GM23338 (cell line): ENCODE data around the gene PPIP5K1. TPM values are rescaled to one million over a fixed set of nuclear protein-coding genes. Genes with fewer than 3 reads are reported as not detected.
A peak's percentile ranks its signal among the peaks of the same experiment; 100 is the strongest.

ENCODE experiments used
- ATAC-seq: fragments of 200-7000 bp; cut with Tn5 transposase; 3 replicates; pipeline ENCODE4 v1.9.1; 2020
- DNase-seq: peaks from one replicate; pipeline ENCODE4 v3.0.0-alpha.2; 2015; ENCODE audit warnings: low spot score
- H2AFZ ChIP-seq: fragments of 200-600 bp; sonication (generic); 2 replicates; pipeline ENCODE4 v1.8.0; 2016; ENCODE audit warnings: antibody characterized with exemption, mild to moderate bottlenecking, moderate library complexity
- H3F3A ChIP-seq: fragments of 200-600 bp; sonication (generic); replicated peaks from 2 replicates; pipeline ENCODE4 v1.8.0; 2017; ENCODE audit warnings: antibody characterized with exemption, mixed run types, low read depth
- H3K27ac ChIP-seq: fragments of 200-600 bp; sonication (generic); 2 replicates; pipeline ENCODE4 v1.6.1; 2016; ENCODE audit warnings: low read depth
- H3K27me3 ChIP-seq: fragments of 200-600 bp; sonication (generic); 2 replicates; pipeline ENCODE4 v1.8.0; 2016; ENCODE audit warnings: mild to moderate bottlenecking, mixed run types, moderate library complexity; ENCODE audit not compliant: insufficient read depth
- H3K36me3 ChIP-seq: fragments of 200-600 bp; sonication (generic); 2 replicates; pipeline ENCODE4 v1.8.0; 2016; ENCODE audit warnings: mild to moderate bottlenecking; ENCODE audit not compliant: insufficient read depth
- H3K4me1 ChIP-seq: fragments of 200-600 bp; sonication (generic); 2 replicates; pipeline ENCODE4 v1.8.0; 2016; ENCODE audit warnings: mild to moderate bottlenecking, moderate library complexity; ENCODE audit not compliant: insufficient read depth
- H3K4me2 ChIP-seq: fragments of 200-600 bp; sonication (generic); 2 replicates; pipeline ENCODE4 v1.7.1; 2017; ENCODE audit warnings: mixed run types
- H3K4me3 ChIP-seq: fragments of 200-600 bp; sonication (generic); 2 replicates; pipeline ENCODE4 v1.6.1; 2016; ENCODE audit warnings: mixed run types
- H3K79me2 ChIP-seq: fragments of 200-600 bp; sonication (generic); replicated peaks from 2 replicates; pipeline ENCODE4 v1.8.0; 2017; ENCODE audit warnings: mild to moderate bottlenecking; ENCODE audit not compliant: insufficient read depth
- H3K9me2 ChIP-seq: fragments of 200-600 bp; sonication (generic); 2 replicates; pipeline ENCODE4 v1.8.0; 2017; ENCODE audit not compliant: insufficient read depth
- H4K20me1 ChIP-seq: fragments of 200-600 bp; sonication (generic); replicated peaks from 2 replicates; pipeline ENCODE4 v1.8.0; 2017; ENCODE audit warnings: mild to moderate bottlenecking; ENCODE audit not compliant: insufficient read depth
- H3K27ac Mint-ChIP-seq: 2 replicates; pipeline ENCODE4 v1.8.0; 2020; ENCODE audit warnings: inconsistent platforms, mild to moderate bottlenecking, moderate library complexity, mixed read lengths
- H3K27me3 Mint-ChIP-seq: 3 replicates; pipeline ENCODE4 v1.8.0; 2022; ENCODE audit warnings: low read depth, mild to moderate bottlenecking, moderate library complexity, mixed read lengths, inconsistent platforms; ENCODE audit not compliant: insufficient read depth, poor library complexity
- H3K36me3 Mint-ChIP-seq: 3 replicates; pipeline ENCODE4 v1.8.0; 2021; ENCODE audit warnings: low read depth, mild to moderate bottlenecking, inconsistent platforms, moderate library complexity, mixed read lengths
- H3K4me1 Mint-ChIP-seq: 3 replicates; pipeline ENCODE4 v1.8.0; 2020; ENCODE audit warnings: mild to moderate bottlenecking, inconsistent platforms, mixed read lengths
- H3K4me3 Mint-ChIP-seq: 3 replicates; pipeline ENCODE4 v1.8.0; 2021; ENCODE audit warnings: moderate library complexity, mild to moderate bottlenecking, inconsistent platforms, mixed read lengths
- H3K9me3 Mint-ChIP-seq: 3 replicates; pipeline ENCODE4 v1.8.0; 2020; ENCODE audit warnings: moderate library complexity, mild to moderate bottlenecking, inconsistent platforms, mixed read lengths
- CREB1 ChIP-seq: fragments of 250-450 bp; sonication (Bioruptor Pico); IDR thresholded peaks from 2 replicates; pipeline ENCODE4 v1.5.0; 2020; ENCODE audit warnings: low read depth, mild to moderate bottlenecking, moderate library complexity
- CTCF ChIP-seq, 2 experiments: fragments of 200-600 bp in 1 of 2; sonication (generic) in 1 of 2; conservative IDR thresholded peaks; 2 replicates each; pipeline versions ENCODE4 v1.5.1 to v1.6.1; 2016 to 2017; ENCODE audit warnings: antibody characterized with exemption in 2 of 2, low read depth in 2 of 2, mild to moderate bottlenecking in 2 of 2, moderate library complexity in 1 of 2
- ETS1 ChIP-seq: IDR thresholded peaks from 2 replicates; pipeline ENCODE4 v1.6.1; 2016; ENCODE audit warnings: antibody characterized with exemption
- EZH2 ChIP-seq: fragments of 200-600 bp; sonication (generic); IDR thresholded peaks from one replicate; pipeline ENCODE4 v1.8.0; 2017; ENCODE audit warnings: antibody characterized with exemption, mild to moderate bottlenecking, low read depth; ENCODE audit not compliant: unreplicated experiment
- EZH2phosphoT487 ChIP-seq: fragments of 200-600 bp; sonication (generic); IDR thresholded peaks from one replicate; pipeline ENCODE4 v1.8.1; 2018; ENCODE audit warnings: antibody characterized with exemption; ENCODE audit not compliant: unreplicated experiment
- REST ChIP-seq: IDR thresholded peaks from one replicate; pipeline ENCODE4 v1.6.1; 2018; ENCODE audit warnings: antibody characterized with exemption; ENCODE audit not compliant: unreplicated experiment
- polyA plus RNA-seq: library from polyadenylated mRNA; unstranded; fragments of >200 nt; fragmentation: Nextera tagmentation; extraction: Ambion mirVana; gene quantifications from 2 replicates; pipeline ENCODE4 v1.2.1, GENCODE V29; 2016
- total RNA-seq: library from RNA; depleted of rRNA; stranded (reverse); fragments of >200 nt; shearing (Covaris generic); gene quantifications from 2 replicates; pipeline ENCODE4 v1.2.3, GENCODE V29; 2014

Gene PPIP5K1
- total and polyA plus RNA-seq, 2 experiments from 2014 or later = 5.8 to 23.5 TPM

- H3K9me3 Mint-ChIP-seq = no peaks in the 10 kb centered on the region
- H3K27ac Mint-ChIP-seq = no peak overlapping the region
- peaks cover 56% of the 10 kb centered on the region for H3K27me3 Mint-ChIP-seq
- peaks cover 56% of the 10 kb centered on the region for H3K4me1 Mint-ChIP-seq
- peaks cover 75% of the 10 kb centered on the region for H3K27me3 ChIP-seq
- H3K4me3 ChIP-seq = 0 out of 2 replicates have a peak overlapping the region, but pooled peaks have one; percentile 52
- no peaks in the 10 kb centered on the region for H3K79me2 ChIP-seq
- H4K20me1 ChIP-seq = 0 out of 2 replicates have a peak, but pooled peaks cover 2% of the 10 kb centered on the region
- DNase-seq (no peak), ATAC-seq (no peak)
- peak overlapping the region; percentile 98 for H2AFZ ChIP-seq
- H3K9me2 ChIP-seq = no peaks in the 10 kb centered on the region
- H3K36me3 ChIP-seq = no peaks in the 10 kb centered on the region
- TF ChIP-seq EZH2phosphoT487 (no peak), EZH2 (no peak), REST (no peak)
- H3K36me3 Mint-ChIP-seq = peaks cover 3% of the 10 kb centered on the region; the same call in 2 of the 3 replicates
- H3K4me1 ChIP-seq = peaks cover 32% of the 10 kb centered on the region
- peaks cover 7% of the 10 kb centered on the region; the same call in 1 of the 2 replicates for H3F3A ChIP-seq
- H3K4me2 ChIP-seq = peak overlapping the region; percentile 97
- H3K27ac ChIP-seq = no peak overlapping the region
- H3K4me3 Mint-ChIP-seq = peak overlapping the region; percentile 91
Measured at GRCh38 chr15:43515741-43516140, 74.3 kb downstream of the PPIP5K1 start.

GRCh38 chr15:43514241-43515057 is 75.6 kb downstream of the PPIP5K1 start:
- Histone ChIP-seq H3K79me2 (no peaks in the 10 kb centered on the region), H3K36me3 (no peaks in the 10 kb centered on the region), H2AFZ (no peak overlapping the region; the same call in 1 of the 2 replicates), H3K4me3 (no peak overlapping the region), H3K9me2 (no peaks in the 10 kb centered on the region), H3K4me2 (no peak overlapping the region), H3K27ac (no peak overlapping the region), H3K27me3 (peaks cover 66% of the 10 kb centered on the region), H3F3A (peaks cover 7% of the 10 kb centered on the region), H3K4me1 (peaks cover 36% of the 10 kb centered on the region), H4K20me1 (0 out of 2 replicates have a peak, but pooled peaks cover 2% of the 10 kb centered on the region)
- Mint-ChIP-seq H3K4me1 (peaks cover 56% of the 10 kb centered on the region), H3K27ac (no peak overlapping the region), H3K4me3 (peak overlapping the region; percentile 40; the same call in 1 of the 3 replicates), H3K9me3 (no peaks in the 10 kb centered on the region), H3K27me3 (peaks cover 52% of the 10 kb centered on the region), H3K36me3 (no peaks in the 10 kb centered on the region; the same call in 2 of the 3 replicates)
- DNase-seq (peak; percentile 87), ATAC-seq (peak; percentile 1)
- no peak for TF ChIP-seq ETS1
- peak; percentile 81 to 83 for TF ChIP-seq CTCF (conservative IDR thresholded peaks at IDR 0.05; ENCODE audit: low read depth in 2 of 2)
- TF ChIP-seq CREB1 (CRISPR knock-in tag) = no peak
